Omental fat pad (tissue), 4 donors: ENCODE data around the gene LRRC27. TPM values are rescaled to one million over a fixed set of nuclear protein-coding genes. Genes with fewer than 3 reads are reported as not detected.

Experiments used
- ATAC-seq: fragments of 150-250 bp; one replicate; pipeline ENCODE4 v1.9.1; 2016; ENCODE audit warnings: mild to moderate bottlenecking, moderate library complexity; ENCODE audit not compliant: low FRiP score
- DNase-seq: peaks from one replicate; pipeline ENCODE4 v3.0.0-alpha.2; 2019; ENCODE audit warnings: low spot score
- CTCF ChIP-seq, 3 donors: fragments of 450-650 bp; IDR thresholded peaks; one replicate each; pipeline ENCODE4 v1.5.1; 2016 to 2017; ENCODE audit warnings: antibody characterized with exemption in 3 of 3, mild to moderate bottlenecking in 3 of 3, moderate library complexity in 2 of 3
- total RNA-seq, 4 donors: library from RNA; depleted of rRNA; stranded (reverse); fragments of >200 nt; gene quantifications; one replicate each; pipeline ENCODE4 v1.1.0, GENCODE V29; 2016

LRRC27 gene
- total RNA-seq, 4 donors from 2014 or later, result 5.0 to 12.1 (median 7.7) TPM

- DNase-seq (no peak), ATAC-seq (no peak)
- no peak for TF ChIP-seq CTCF (IDR thresholded peaks at IDR 0.05)
Observed at GRCh38 chr10:132341017-132341416, 9.0 kb downstream of the LRRC27 start.

GRCh38 chr10:132341781-132342180, 9.8 kb downstream of the LRRC27 start:
- DNase-seq (no peak), ATAC-seq (no peak)
- no peak for TF ChIP-seq CTCF (IDR thresholded peaks at IDR 0.05)

- DNase-seq (no peak), ATAC-seq (no peak)
- no peak for TF ChIP-seq CTCF (IDR thresholded peaks at IDR 0.05)
Observed at GRCh38 chr10:132342553-132342952, 10.6 kb downstream of the LRRC27 start.

GRCh38 chr10:132344386-132344785, 12.4 kb downstream of the LRRC27 start:
- no peak for TF ChIP-seq CTCF (IDR thresholded peaks at IDR 0.05)
- ATAC-seq, result no peak
- DNase-seq, result no peak

- ATAC-seq, result no peak
- TF ChIP-seq CTCF (IDR thresholded peaks at IDR 0.05), result no peak
- no peak for DNase-seq
Observed at GRCh38 chr10:132345345-132345744, 13.4 kb downstream of the LRRC27 start.

- DNase-seq, result no peak
- ATAC-seq, result no peak
Observed at GRCh38 chr10:132346806-132347205, 14.8 kb downstream of the LRRC27 start.

More at GRCh38 chr10:132346806-132347205, 14.8 kb downstream of the LRRC27 start:
- no peak for TF ChIP-seq CTCF (IDR thresholded peaks at IDR 0.05)
